NCI-H187 (cell line): ENCODE data around the gene GALNTL6.

Experiments used
- DNase-seq, 2 experiments: peaks; one replicate each; lab custom pipeline; 2025; lab: John Stamatoyannopoulos, UW

Gene GALNTL6

DNA sequence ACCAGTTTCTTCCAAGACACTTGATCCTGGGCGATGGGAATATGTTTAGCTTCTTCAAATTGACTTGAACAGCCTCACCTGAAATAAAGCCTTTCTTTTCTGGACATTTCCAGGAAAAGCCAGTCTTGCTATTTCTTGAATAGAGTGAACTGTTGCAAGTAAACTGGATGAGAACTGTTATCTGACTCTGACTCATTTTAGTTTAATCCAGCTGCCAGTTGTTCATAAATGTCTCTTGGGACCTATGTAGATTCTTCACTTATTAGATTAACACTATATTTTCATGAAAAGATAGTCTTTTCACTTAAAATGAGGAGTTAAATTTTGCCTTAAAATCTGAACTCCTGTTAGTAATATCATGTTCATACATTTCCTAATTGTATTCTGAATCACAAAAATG is 740.0 kb downstream of the GALNTL6 start:
- DNase-seq, result no peak

DNA sequence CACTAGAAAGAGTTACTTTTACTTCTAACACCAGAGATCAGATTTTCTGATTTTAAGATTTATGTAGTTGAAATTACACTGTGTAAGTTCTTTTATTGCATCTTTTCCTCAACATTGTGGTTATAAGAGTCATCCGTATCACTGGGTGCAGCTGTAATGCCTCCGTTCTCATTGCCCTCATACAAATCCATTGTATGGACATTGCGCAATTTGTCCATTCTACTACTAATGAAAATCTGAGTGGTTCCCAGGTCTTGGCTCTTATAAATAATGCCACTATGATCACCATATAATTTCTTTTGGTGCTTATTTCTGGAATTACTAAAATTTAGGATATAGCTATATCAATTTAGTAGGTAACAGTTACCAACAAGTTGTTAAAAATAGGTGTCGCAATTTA is 741.4 kb downstream of the GALNTL6 start:
- no peak for DNase-seq

DNA sequence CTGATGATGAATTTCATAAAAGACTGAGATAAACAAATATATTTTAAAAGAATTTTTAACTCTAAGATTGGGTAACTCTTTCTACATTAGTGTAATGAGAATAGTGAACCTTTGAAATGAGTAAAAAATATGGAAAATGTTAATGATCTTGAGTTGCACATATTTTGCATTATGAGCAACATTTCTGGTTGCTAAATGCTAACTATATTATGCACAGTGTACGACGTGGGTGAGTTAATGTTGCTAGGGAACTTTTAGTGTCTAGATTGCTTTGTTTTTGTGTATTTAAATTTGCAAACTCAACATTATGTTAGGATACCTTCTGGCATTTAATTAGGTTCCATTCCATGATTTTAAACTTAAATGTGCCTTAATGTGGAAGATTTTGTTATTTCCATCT is 742.5 kb downstream of the GALNTL6 start:
- DNase-seq, result no peak

DNA sequence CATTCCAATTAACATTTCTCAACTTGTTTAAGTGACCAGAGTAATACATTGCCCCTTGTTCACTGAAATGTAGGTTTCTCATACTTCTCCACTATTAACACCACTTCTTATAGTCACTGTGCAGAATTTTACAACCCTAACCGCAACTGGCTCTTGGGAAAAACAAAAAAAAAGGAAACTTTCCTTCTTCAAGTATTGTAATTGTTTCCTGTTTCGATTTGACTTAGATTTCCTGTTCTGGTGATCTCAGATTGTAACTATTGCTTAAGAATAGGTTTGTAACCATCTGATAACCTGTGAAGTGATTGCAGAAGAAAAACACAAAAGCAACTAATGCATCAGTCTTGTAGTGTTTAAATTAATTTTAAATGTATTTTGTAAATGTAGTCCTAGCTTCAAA is 760.7 kb downstream of the GALNTL6 start:
- DNase-seq, result no peak

DNA sequence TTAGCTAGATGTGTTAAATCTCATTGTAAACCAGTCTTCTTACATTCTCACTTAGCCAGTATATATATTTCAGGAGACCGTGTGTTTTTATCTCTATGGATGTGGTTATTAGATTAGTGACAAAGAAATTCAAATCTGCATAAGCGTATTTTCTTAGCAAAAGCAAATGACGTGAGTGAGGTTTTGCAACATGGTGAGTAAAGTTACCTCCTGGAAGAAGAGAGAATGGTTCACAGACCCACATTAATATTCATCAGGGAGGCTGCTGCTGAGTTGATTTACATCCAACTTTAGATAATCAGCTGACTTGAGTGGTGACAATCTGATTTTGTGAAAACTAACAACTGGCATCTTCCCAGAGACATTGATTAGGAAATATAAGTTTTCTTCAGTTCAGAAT is 765.5 kb downstream of the GALNTL6 start:
- no peak for DNase-seq

DNA sequence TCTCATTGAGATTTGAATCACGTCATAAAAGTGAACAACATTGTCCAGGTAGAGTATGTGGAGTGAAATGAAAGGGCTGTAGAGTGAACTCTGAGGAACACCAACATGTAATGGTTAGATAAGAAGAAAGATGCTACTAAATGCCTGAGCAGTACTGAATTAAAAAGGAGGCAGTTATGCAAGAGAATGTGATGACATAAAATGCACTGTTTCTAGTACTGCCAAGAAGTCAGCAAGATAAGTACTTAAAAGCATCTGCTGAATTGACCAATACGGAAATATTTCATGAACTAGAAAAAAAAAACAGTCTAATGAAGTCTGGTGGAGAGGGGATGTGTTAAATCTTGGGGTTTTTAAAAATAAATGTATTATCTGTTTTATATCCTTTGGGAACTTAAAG is 771.6 kb downstream of the GALNTL6 start:
- DNase-seq, result no peak

DNA sequence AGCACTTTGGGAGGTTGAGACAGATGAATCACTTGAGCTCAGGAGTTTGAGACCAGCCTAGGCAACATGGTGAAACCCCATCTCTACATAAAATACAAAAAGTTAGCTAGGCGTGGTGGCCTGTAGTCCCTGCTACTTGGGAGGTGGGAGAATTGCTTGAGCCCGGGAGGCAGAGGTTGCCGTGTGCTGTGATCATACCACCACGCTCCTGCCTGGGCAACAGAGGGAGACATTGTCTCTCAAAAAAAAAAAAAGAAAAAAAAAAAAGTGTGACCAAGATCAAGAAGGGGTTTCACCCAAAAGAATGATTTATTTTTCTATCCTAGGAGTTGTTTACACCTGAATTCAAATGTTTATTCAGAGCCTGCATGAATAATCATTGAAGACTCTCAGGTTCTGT is 783.0 kb downstream of the GALNTL6 start:
- no peak for DNase-seq

DNA sequence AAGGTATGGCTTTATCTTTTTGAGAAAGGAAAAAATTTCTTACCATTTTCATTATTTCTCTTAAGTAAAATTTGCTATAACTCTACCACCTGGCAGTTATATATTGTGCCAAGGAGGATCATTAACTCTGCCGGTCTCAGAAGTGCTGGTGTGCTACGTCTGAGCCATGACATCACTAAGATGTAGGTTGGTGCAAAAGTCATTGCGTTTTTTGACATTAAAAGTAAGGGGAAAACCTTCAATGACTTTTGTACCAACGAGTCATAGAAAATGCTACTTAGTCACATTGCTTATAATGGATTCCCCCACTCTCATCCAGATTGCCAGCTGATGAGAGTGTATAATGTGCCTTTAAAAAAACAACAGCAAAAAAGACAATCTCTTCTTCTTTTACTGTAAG is 786.4 kb downstream of the GALNTL6 start:
- no peak for DNase-seq

DNA sequence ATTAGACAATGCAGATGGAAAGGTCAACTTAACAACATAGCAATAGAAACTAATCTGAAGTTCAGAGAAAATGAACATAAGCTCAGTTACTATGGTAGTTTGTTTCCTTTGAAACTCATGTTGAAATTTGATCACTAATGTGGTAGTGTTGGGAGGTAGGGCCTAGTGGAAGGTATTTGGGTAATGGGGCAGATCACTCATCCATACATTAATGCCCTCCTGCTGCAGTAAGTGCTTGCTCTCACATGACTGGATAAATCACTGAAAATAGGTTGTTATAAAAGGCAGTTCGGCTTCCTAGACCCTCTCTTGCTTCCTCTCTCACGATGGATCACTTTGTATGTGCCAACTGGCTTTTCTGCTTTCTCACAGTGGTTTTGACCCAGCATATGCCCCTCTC is 788.0 kb downstream of the GALNTL6 start:
- no peak for DNase-seq

DNA sequence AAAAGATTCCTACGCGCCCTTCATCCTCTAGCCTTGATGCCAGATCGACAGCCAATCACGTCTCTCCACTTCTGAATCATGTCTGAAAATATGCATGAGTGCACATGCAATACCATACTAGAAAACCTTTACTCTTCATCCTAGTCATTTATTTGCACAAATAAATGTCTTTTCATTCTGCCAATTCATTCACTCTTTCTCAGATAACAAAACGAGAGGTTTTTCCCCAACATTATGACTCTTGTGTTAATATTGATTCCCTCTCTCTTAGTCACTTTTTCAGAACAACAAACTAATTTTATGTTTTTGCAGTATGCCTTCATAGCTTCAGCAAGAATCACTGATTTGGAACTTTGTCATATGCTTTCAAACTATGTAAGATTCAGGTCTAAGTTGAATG is 806.0 kb downstream of the GALNTL6 start:
- DNase-seq, result no peak

DNA sequence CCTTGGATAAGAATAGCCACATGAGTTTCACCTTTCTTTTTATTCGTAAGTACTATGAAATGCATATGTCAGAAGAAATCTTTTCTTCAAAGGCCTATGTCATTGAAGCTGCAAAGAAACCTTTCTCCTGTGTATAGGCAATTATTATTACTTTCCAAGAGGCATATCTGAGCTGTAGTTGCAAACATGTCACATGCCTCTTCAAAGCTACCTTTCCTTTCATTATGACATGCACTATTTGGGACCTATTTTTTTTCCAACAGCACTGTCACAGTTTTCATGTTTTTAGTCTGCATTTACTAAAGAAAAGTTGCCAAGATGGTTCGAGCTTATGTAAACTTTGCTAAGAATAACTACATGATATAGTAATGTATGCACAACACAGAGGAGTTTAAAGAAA is 806.6 kb downstream of the GALNTL6 start:
- no peak for DNase-seq

DNA sequence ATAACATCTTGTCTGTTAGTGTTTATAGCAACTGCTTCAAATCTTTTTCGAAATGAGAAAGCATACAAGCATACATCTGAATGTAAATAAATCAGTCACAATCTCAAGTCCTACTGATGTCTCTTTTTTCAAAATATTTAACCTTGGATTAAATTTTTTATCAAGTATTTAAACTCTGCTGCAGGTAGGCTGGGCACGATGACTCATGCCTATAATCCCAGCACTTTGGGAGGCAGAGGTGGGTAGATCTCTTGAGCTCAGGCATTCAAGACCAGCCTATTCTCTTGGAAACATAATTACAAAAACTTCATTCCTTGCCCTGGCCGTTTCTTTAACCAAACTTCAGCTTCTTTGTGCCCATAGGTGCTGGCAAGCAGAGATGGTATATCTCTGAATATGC is 815.1 kb downstream of the GALNTL6 start:
- no peak for DNase-seq

DNA sequence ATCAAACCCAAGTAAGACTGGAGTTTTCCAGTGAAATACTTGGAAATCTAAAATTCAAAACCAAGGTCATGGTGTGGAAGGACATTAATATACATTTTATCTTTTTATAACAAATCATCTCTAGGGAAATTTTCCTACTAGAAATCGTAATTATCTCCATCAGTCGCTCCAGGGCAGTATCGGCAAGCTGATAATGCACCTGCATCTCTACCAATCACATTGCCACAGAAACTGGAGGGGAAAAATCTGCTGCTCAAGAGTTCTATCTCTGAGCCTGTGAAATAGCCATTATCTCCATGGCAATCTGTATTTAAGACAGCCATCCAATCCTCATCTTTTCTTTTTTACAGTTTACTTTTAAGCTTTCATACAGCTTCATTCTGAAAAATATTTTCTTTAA is 817.1 kb downstream of the GALNTL6 start:
- no peak for DNase-seq

DNA sequence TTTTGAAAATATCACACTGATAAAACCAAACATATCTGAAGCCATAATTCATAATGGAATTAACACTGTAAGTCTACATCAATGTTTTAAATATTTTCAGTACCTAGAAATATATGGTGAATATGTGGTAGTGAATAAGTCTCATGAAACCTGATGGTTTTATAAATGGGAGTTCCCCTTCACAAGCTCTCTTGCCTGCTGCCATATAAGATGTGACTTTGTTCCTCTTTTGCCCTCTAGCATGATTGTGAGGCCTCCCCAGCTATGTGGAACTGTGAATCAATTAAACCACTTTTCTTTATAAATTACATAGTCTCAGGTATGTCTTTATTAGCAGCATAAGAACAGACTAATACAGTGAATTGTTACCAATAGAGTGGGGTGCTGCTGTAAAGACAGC is 818.6 kb downstream of the GALNTL6 start:
- no peak for DNase-seq

DNA sequence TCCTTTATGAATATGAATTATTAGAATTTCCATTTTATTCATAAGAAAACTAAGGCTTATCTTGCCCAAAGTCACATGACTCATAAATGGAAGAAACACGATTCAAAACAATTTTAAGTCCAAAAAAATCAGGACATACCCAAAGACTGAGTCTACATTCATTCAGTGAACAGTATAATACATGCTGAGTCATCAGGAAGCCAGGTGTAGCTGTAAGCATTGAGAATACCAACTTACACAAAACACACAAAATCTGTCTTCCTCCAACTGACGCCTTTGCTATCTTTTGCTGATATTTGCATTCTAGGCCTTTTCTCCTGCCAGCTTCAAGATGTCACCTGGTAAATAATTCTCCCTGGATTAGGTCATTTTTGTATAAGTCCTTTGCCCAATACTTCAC is 835.3 kb downstream of the GALNTL6 start:
- no peak for DNase-seq

DNA sequence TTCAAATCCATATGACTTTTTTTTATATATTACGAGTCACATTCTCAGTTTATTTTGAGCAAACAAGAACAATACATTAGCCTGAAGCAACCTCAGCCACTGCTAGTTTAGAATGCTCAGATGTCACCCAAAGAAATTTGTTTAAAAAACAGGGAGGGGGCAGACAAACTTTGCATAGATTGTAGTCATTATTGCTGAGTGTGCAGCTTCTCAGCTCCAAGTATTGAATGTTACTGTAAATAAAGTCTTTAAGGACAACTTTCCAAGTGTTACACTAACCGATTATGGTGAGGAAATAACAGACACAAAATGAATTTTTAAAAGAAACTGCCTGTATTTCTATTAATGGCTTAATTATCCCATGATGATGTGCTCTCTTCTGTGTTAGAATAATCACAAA is 835.9 kb downstream of the GALNTL6 start:
- no peak for DNase-seq

DNA sequence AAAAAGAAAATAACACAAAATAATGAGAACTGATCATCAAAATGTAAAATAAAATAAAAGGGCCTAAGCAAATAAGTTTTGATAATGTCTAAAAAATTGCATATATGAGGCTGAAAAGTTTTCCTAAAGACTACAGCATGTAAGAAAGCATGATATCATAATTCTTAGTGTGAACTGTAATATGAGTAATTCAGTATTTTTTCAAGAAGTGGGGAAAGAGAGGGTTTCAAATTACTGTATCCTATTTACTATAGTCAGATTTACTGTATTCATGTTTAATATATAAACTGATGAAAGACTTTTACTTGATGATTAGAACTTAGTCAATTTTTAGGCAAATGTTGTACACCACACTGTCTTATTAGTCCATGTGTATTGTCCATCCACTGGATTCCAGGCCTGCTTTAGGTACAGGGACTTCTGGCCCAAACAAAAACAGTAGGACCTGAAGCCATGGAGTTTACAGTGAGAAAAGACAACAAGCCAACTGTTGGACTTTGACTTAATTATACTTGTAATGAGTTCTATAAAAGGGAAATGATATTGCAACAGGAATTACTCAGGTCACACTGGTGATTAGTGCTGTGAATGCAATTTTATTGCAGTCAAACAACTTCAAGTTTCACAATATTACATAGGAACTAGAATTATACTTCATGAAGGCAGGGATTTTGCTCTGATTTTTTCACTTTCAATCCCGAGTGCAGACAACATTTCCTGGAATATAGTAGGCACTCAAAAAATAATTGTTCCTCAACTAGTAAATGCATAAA is 837.7 kb downstream of the GALNTL6 start:
- DNase-seq, result no peak

DNA sequence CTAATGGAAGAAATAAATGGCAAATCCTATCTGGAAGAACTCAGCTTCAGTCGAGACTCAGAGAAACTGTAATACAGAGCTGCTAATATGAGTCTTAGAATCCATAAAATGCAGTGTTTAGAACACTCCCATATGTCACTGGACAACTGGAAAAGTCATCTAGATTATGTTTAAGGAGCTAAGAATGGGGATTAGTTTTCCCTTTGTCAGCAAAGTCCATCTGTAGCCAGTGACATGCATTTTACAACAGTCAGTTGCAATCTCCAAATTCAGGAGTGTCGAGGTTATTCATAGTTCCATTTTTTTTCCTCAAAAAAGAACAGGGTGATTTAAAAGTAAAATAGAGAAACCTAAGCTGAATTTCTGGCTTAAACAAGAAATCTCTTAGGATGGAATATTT is 838.8 kb downstream of the GALNTL6 start:
- DNase-seq, result no peak

DNA sequence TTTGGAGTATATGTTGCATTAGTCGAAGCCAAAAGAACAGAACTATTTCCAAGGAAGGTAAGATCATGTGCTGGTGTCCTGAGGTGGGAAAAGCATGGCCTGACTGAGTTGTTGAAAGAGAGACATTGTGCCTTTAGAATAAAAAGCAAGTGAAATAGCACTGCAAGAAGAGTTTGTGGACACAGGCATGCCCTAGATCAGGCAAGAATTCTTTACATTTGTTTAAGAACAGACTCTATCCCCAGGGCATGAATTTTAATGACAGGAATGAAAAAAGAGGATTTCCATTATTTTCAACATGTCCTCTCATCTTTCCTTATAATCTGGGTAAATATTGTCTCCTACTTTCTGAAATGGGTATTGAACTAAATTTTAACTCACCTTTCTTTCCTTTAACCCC is 839.2 kb downstream of the GALNTL6 start:
- no peak for DNase-seq

DNA sequence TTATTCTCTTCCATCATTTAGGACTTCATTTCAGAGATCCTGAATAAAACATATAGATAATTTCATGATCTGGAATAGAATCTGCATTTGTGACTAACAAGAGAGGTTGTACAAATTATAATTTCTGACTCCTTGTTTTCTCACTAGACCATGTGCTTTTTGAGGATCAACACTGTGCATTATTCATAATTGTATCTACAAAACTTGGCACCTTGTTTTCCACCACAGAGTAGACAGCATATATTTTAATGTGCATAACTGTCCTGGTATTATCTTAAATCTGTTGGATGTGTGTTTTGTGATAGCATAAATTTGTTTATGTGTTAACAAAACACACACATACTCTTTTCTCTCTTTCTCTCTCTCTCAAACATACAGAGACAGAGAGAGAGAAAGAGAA is 840.5 kb downstream of the GALNTL6 start:
- DNase-seq, result no peak

DNA sequence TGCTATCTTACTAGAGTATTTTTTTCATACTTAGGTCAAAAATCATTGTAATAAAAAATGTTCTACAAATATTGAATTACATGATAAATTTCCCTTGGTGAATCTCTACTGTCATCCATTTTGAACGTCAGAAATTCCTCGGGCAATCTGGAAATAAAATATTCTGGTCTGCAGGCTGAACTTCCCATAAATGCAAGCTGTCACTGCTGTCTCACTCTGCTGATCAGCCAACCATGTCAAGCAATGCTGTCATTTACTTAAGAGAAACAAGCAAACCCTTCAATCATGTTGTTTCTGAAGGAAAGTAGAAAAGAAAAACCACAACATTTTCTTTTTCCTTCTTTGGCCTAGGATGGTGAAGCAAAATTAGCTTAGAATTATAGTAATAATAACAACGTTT is 841.3 kb downstream of the GALNTL6 start:
- no peak for DNase-seq

DNA sequence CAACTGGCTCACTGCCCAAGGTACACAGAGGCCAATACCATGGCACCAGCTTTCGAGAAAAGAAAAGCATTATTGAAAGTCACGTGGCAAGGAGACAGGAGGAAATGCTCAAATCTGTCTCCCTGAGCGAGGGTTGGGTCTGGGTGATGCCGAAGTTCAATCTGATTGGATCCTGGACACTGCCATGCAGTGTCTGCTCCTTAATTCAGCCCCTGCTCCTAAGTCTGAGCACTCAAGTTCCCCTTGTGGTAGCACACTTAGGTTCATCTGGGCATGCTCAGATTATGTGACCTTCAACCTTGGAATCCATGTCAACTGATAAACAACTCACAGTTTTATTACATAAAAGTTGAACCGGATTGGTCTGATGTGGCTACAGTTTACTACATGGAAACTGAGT is 842.9 kb downstream of the GALNTL6 start:
- DNase-seq, result no peak

DNA sequence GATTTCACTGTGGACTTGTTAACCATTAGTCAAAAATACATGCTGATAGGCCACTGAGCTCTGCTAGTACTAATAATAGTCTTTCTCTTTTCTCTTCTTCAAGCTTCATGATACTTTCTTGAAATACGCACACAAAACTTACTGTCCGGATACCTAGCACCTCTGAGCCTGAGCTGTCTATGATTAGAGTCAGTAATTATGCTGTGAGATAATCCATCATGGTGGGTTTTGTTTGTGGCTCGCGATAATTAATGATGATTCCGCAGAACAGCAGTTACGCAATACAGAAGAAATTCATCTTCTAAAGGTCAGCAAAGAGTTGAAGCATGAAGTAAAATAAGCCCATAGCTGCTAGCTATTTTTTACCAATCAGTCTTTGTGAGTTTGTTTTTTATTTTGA is 843.9 kb downstream of the GALNTL6 start:
- DNase-seq, result no peak

DNA sequence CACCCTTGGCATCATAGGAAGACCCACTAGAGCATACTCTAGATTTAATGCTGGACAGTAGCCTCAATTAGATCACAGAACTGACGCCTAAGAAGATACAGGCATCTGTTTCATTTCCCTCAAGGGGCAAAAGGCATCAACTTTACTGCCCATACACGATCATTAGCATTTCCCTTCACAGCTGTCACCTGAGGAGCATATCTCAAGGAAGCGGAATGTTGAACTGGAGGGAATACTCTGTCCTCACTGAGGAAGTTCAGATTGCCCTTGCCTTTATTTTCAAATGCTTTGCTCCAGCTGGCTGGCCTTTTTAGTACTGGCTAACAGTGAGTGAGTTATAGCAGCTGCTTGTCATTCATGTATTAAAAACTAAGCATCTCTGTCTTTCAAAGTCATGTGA is 847.0 kb downstream of the GALNTL6 start:
- DNase-seq, result no peak

DNA sequence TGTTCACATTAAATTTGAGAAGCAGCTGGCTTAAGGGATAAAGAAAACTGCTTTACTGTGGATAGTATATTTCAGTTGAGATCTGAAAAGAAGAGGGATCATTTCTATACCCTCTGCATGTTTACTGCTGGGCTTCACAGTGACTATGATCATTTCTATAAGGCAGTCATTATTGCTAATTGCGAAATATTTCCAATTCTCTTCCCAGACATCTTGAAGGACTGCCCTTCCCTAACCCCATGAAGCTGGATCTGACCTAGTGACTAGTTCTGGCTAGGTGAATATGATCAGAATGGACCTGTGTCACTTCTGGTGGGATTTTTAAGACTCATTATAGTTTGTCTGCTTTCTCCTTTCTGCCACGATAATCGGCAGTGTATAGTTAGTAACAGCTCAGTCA is 848.9 kb downstream of the GALNTL6 start:
- no peak for DNase-seq
